ENCODE measurements around the gene DBH.

Gene DBH

GRCh38 chr9:133618726-133619125, 17.4 kb upstream of the DBH start:
- Histone ChIP-seq H3K79me2 (ENCODE audit: control insufficient read depth, low read length) (no peaks in the 10 kb centered on the region), H3K27ac (ENCODE audit: low read depth, low read length) (no peak overlapping the region), H3K27me3 (ENCODE audit: control insufficient read depth, low read length) (peaks cover 11% of the 10 kb centered on the region; the same call in 1 of the 2 replicates), H3F3A (ENCODE audit: control insufficient read depth, insufficient read depth) (no peaks in the 10 kb centered on the region), H3K9me3 (ENCODE audit: control insufficient read depth, insufficient read depth, low read length) (no peaks in the 10 kb centered on the region), H3K9me2 (replicated peaks; ENCODE audit: control insufficient read depth, low read length) (no peaks in the 10 kb centered on the region), H3K4me2 (ENCODE audit: low read length) (no peak overlapping the region), H3K4me3 (ENCODE audit: low read length) (no peak overlapping the region), H3K4me1 (ENCODE audit: control insufficient read depth, low read length) (peaks cover 8% of the 10 kb centered on the region), H4K20me1 (ENCODE audit: control insufficient read depth, insufficient read depth, low read depth, low read length) (no peaks in the 10 kb centered on the region), H3K36me3 (ENCODE audit: control insufficient read depth, low read length) (no peaks in the 10 kb centered on the region)
- TF ChIP-seq EZH2phosphoT487 (IDR thresholded peaks at IDR 0.05; ENCODE audit: borderline replicate concordance, low read length) = no peak
- no peak for TF ChIP-seq CTCF (IDR thresholded peaks at IDR 0.05; ENCODE audit: low read depth, low read length, poor library complexity, severe bottlenecking)

GRCh38 chr9:133619791-133620190, 16.4 kb upstream of the DBH start:
- no peaks in the 10 kb centered on the region for H3K9me2 ChIP-seq (replicated peaks; ENCODE audit: control insufficient read depth, low read length)
- H3K27ac ChIP-seq (ENCODE audit: low read depth, low read length) = no peak overlapping the region
- H3K4me3 ChIP-seq (ENCODE audit: low read length) = no peak overlapping the region
- no peaks in the 10 kb centered on the region for H3K79me2 ChIP-seq (ENCODE audit: control insufficient read depth, low read length)
- H3K27me3 ChIP-seq (ENCODE audit: control insufficient read depth, low read length) = peaks cover 7% of the 10 kb centered on the region; the same call in 1 of the 2 replicates
- no peaks in the 10 kb centered on the region for H3F3A ChIP-seq (ENCODE audit: control insufficient read depth, insufficient read depth)
- H3K4me2 ChIP-seq (ENCODE audit: low read length) = peak overlapping the region; percentile 40
- peaks cover 8% of the 10 kb centered on the region for H3K4me1 ChIP-seq (ENCODE audit: control insufficient read depth, low read length)
- no peaks in the 10 kb centered on the region for H3K36me3 ChIP-seq (ENCODE audit: control insufficient read depth, low read length)
- no peaks in the 10 kb centered on the region for H4K20me1 ChIP-seq (ENCODE audit: control insufficient read depth, insufficient read depth, low read depth, low read length)
- no peaks in the 10 kb centered on the region for H3K9me3 ChIP-seq (ENCODE audit: control insufficient read depth, insufficient read depth, low read length)
- TF ChIP-seq EZH2phosphoT487 (IDR thresholded peaks at IDR 0.05; ENCODE audit: borderline replicate concordance, low read length) (no peak), CTCF (IDR thresholded peaks at IDR 0.05; ENCODE audit: low read depth, low read length, poor library complexity, severe bottlenecking) (no peak)

- Histone ChIP-seq H3K4me2 (ENCODE audit: low read length) (no peak overlapping the region), H4K20me1 (ENCODE audit: control insufficient read depth, insufficient read depth, low read depth, low read length) (no peaks in the 10 kb centered on the region), H3K9me3 (ENCODE audit: control insufficient read depth, insufficient read depth, low read length) (peaks cover 5% of the 10 kb centered on the region; the same call in 1 of the 2 replicates), H3K4me3 (ENCODE audit: low read length) (no peak overlapping the region), H3F3A (ENCODE audit: control insufficient read depth, insufficient read depth) (no peaks in the 10 kb centered on the region), H3K4me1 (ENCODE audit: control insufficient read depth, low read length) (peaks cover 8% of the 10 kb centered on the region), H3K9me2 (replicated peaks; ENCODE audit: control insufficient read depth, low read length) (no peaks in the 10 kb centered on the region), H3K27ac (ENCODE audit: low read depth, low read length) (no peak overlapping the region), H3K27me3 (ENCODE audit: control insufficient read depth, low read length) (peaks cover 7% of the 10 kb centered on the region; the same call in 1 of the 2 replicates), H3K79me2 (ENCODE audit: control insufficient read depth, low read length) (no peaks in the 10 kb centered on the region), H3K36me3 (ENCODE audit: control insufficient read depth, low read length) (no peaks in the 10 kb centered on the region)
- no peak for TF ChIP-seq CTCF (IDR thresholded peaks at IDR 0.05; ENCODE audit: low read depth, low read length, poor library complexity, severe bottlenecking)
- no peak for TF ChIP-seq EZH2phosphoT487 (IDR thresholded peaks at IDR 0.05; ENCODE audit: borderline replicate concordance, low read length)
These were observed 14.4 kb upstream of the DBH start for GRCh38 chr9:133621725-133622267.
